Measurements from ENCODE around the gene CDK5RAP2.

DNA sequence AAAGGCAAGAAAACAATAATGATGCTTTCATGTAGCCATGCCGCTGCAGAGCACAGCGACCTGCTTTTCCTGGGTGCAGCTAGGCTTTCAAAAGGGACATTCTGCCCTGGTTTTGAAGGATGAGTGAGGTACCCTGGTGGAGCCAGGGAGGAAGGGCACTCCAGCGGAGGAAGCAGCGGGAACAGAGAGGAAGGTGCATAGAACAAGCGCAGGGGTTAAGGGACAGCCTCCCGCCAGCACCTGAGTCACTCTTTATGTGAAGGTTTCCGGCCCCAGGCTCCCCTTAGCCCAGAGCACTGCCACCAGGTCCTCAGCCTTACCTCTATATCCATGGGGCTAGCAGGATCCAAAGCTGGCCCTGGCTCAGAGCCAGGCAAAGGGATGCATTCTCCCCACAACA is 221.1 kb downstream of the CDK5RAP2 start:
- TF ChIP-seq, protein P1, sequence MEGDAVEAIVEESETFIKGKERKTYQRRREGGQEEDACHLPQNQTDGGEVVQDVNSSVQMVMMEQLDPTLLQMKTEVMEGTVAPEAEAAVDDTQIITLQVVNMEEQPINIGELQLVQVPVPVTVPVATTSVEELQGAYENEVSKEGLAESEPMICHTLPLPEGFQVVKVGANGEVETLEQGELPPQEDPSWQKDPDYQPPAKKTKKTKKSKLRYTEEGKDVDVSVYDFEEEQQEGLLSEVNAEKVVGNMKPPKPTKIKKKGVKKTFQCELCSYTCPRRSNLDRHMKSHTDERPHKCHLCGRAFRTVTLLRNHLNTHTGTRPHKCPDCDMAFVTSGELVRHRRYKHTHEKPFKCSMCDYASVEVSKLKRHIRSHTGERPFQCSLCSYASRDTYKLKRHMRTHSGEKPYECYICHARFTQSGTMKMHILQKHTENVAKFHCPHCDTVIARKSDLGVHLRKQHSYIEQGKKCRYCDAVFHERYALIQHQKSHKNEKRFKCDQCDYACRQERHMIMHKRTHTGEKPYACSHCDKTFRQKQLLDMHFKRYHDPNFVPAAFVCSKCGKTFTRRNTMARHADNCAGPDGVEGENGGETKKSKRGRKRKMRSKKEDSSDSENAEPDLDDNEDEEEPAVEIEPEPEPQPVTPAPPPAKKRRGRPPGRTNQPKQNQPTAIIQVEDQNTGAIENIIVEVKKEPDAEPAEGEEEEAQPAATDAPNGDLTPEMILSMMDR (IDR thresholded peaks at IDR 0.05; ENCODE audit: insufficient read depth, low read length), result no peak
- no peak for TF ChIP-seq POLR2AphosphoS5 (IDR thresholded peaks at IDR 0.05; ENCODE audit: low read depth)
- TF ChIP-seq, protein P2, sequence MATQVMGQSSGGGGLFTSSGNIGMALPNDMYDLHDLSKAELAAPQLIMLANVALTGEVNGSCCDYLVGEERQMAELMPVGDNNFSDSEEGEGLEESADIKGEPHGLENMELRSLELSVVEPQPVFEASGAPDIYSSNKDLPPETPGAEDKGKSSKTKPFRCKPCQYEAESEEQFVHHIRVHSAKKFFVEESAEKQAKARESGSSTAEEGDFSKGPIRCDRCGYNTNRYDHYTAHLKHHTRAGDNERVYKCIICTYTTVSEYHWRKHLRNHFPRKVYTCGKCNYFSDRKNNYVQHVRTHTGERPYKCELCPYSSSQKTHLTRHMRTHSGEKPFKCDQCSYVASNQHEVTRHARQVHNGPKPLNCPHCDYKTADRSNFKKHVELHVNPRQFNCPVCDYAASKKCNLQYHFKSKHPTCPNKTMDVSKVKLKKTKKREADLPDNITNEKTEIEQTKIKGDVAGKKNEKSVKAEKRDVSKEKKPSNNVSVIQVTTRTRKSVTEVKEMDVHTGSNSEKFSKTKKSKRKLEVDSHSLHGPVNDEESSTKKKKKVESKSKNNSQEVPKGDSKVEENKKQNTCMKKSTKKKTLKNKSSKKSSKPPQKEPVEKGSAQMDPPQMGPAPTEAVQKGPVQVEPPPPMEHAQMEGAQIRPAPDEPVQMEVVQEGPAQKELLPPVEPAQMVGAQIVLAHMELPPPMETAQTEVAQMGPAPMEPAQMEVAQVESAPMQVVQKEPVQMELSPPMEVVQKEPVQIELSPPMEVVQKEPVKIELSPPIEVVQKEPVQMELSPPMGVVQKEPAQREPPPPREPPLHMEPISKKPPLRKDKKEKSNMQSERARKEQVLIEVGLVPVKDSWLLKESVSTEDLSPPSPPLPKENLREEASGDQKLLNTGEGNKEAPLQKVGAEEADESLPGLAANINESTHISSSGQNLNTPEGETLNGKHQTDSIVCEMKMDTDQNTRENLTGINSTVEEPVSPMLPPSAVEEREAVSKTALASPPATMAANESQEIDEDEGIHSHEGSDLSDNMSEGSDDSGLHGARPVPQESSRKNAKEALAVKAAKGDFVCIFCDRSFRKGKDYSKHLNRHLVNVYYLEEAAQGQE (IDR thresholded peaks at IDR 0.05; ENCODE audit: insufficient replicate concordance, low read depth), result no peak
- no peak for TF ChIP-seq GABPA (IDR thresholded peaks at IDR 0.05; ENCODE audit: low read depth)
- TF ChIP-seq SPI1 (IDR thresholded peaks at IDR 0.05; ENCODE audit: borderline replicate concordance, low read depth), result no peak
